Measurements from ENCODE around the gene CADPS2. TPM values are rescaled to one million over a fixed set of nuclear protein-coding genes. Genes with fewer than 3 reads are reported as not detected.

Gene CADPS2
- total and polyA plus RNA-seq, 7 experiments from 2014 or later = not detected

DNA sequence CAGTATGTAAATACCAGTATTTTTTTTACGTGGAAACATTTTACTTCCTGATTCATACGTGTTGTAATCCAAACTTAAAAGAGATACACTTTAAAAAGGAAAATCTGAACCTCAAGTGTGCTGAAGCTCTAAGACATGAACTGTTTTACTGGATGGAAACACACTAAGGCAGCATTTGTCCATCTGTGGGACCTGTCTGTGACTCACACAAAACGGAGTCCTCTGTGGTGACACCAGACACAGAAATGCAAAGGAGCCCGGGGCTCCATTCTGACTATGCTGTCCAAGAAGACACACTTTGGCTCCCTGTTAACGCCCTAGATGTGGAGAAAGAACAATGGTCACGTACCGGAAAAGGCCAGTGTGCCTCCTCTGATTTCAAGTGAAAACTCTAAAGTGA lies 211.2 kb downstream of the CADPS2 start:
- CTCF ChIA-PET = no interaction called here
- ATAC-seq = no peak

DNA sequence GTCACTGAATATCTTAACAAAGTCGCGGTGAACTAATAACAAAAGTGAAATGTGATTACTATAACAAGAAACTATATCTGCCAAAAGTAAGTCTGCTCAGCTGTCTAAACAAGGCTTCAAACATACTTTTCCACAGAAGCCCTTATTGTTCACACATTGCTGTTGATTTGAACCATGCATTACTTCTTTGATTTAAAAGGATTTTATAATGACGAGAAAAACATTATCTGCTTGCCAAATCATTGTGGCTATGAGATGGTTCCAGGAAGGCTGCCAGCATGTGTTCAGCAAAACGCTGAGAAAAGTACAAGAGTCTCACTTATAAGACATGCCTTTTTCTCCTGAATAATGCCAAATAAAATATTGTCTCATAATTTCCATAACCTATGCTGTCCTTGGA lies 211.8 kb downstream of the CADPS2 start:
- Mint-ChIP-seq H3K4me1 (no peaks in the 10 kb centered on the region), H3K9me3 (peaks cover 1 to 27% (median 8%) of the 10 kb centered on the region in 11 donors), H3K27me3 (no peaks in the 10 kb centered on the region), H3K27ac (no peak overlapping the region), H3K4me3 (no peak overlapping the region), H3K36me3 (no peaks in the 10 kb centered on the region)
- Histone ChIP-seq H3K27ac (ENCODE audit: low read depth, low read length) (no peak overlapping the region), H3K27me3 (ENCODE audit: control insufficient read depth in 2 of 2, insufficient read depth in 2 of 2, low read length in 2 of 2) (no peaks in the 10 kb centered on the region), H3K4me3 (ENCODE audit: low read length) (no peak overlapping the region), H3K9me3 (ENCODE audit: control insufficient read depth in 2 of 3, low read length in 3 of 3) (no peaks in the 10 kb centered on the region), H3K4me1 (ENCODE audit: control insufficient read depth in 2 of 2, insufficient read depth in 2 of 2, low read length in 2 of 2) (no peaks in the 10 kb centered on the region), H3K36me3 (ENCODE audit: control insufficient read depth in 2 of 3, insufficient read depth in 3 of 3, low read length in 3 of 3) (no peaks in the 10 kb centered on the region)
- intact Hi-C loops (cut with micrococcal nuclease) = no loop called here
- CTCF ChIA-PET = no interaction called here
- DNase-seq = no peak
- POLR2A ChIA-PET = no interaction called here
- no peak for ATAC-seq

More for the DNA sequence above, 211.2 kb downstream of the CADPS2 start:
- DNase-seq = no peak
- H3K9me3 Mint-ChIP-seq = peaks cover 1 to 23% (median 9%) of the 10 kb centered on the region in 11 donors
- H3K4me1 Mint-ChIP-seq = no peaks in the 10 kb centered on the region
- Histone ChIP-seq H3K27ac (ENCODE audit: low read depth, low read length) (no peak overlapping the region), H3K4me3 (ENCODE audit: low read length) (no peak overlapping the region), H3K9me3 (ENCODE audit: control insufficient read depth in 2 of 3, low read length in 3 of 3) (no peaks in the 10 kb centered on the region), H3K27me3 (ENCODE audit: control insufficient read depth in 2 of 2, insufficient read depth in 2 of 2, low read length in 2 of 2) (no peaks in the 10 kb centered on the region), H3K4me1 (ENCODE audit: control insufficient read depth in 2 of 2, insufficient read depth in 2 of 2, low read length in 2 of 2) (no peaks in the 10 kb centered on the region), H3K36me3 (ENCODE audit: control insufficient read depth in 2 of 3, insufficient read depth in 3 of 3, low read length in 3 of 3) (no peaks in the 10 kb centered on the region)
- no peak overlapping the region for H3K4me3 Mint-ChIP-seq
- intact Hi-C loops (cut with micrococcal nuclease) = no loop called here
- H3K27ac Mint-ChIP-seq = no peak overlapping the region
- no peaks in the 10 kb centered on the region for H3K36me3 Mint-ChIP-seq
- POLR2A ChIA-PET = no interaction called here
- no peaks in the 10 kb centered on the region for H3K27me3 Mint-ChIP-seq

DNA sequence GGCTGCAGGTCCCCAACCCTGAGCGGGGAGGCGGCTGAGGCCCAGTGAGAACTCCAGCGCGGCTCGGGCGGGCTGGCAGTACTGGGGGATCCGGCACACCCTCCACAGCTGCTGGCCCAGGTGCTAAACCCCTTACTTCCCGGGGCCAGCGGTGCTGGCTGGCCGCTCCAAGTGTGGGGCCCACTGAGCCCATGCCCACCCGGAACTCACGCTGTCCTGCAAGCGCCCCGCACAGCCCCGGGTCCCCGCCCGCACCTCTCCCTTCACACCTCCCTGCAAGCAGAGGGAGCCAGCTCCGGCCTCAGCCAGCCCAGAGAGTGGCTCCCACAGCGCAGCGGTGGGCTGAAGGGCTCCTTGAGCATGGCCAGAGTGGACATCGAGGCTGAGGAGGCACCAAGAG lies 212.3 kb downstream of the CADPS2 start:
- ATAC-seq = no peak
- Histone ChIP-seq H3K9me3 (ENCODE audit: control insufficient read depth in 2 of 3, low read length in 3 of 3) (no peaks in the 10 kb centered on the region), H3K4me1 (ENCODE audit: control insufficient read depth in 2 of 2, insufficient read depth in 2 of 2, low read length in 2 of 2) (no peaks in the 10 kb centered on the region), H3K27ac (ENCODE audit: low read depth, low read length) (no peak overlapping the region), H3K27me3 (ENCODE audit: control insufficient read depth in 2 of 2, insufficient read depth in 2 of 2, low read length in 2 of 2) (no peaks in the 10 kb centered on the region), H3K4me3 (ENCODE audit: low read length) (no peak overlapping the region), H3K36me3 (ENCODE audit: control insufficient read depth in 2 of 3, insufficient read depth in 3 of 3, low read length in 3 of 3) (no peaks in the 10 kb centered on the region)
- ChIA-PET POLR2A (no interaction called here), CTCF (no interaction called here)
- intact Hi-C loops (cut with micrococcal nuclease) = no loop called here
- H3K27ac Mint-ChIP-seq = no peak overlapping the region
- no peak for DNase-seq
- no peaks in the 10 kb centered on the region for H3K36me3 Mint-ChIP-seq
- no peak overlapping the region for H3K4me3 Mint-ChIP-seq
- no peaks in the 10 kb centered on the region for H3K27me3 Mint-ChIP-seq
- no peaks in the 10 kb centered on the region for H3K4me1 Mint-ChIP-seq
- peaks cover 1 to 24% (median 8%) of the 10 kb centered on the region in 11 donors for H3K9me3 Mint-ChIP-seq

DNA sequence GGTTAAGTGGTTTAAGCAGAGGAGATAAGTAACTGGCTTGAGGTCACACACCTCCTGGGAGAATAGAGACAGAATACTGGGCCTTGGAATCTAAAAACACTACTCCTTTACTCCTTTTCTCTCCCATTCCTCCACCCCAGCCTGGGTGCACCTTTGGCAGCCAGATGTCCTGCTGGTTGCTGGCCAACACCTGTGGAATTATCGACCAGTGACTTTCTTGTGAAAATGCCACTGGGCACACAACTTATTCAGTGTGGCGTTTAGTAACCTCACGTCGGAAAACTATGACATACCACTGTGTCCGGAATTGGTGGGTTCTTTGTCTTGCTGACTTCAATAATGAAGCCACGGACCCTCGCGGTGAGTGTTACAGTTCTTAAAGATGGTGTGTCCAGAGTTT lies 213.7 kb downstream of the CADPS2 start:
- intact Hi-C loops (cut with micrococcal nuclease) = no loop called here
- ChIA-PET POLR2A (no interaction called here), CTCF (no interaction called here)
- no peak for ATAC-seq
- Histone ChIP-seq H3K36me3 (ENCODE audit: control insufficient read depth in 2 of 3, insufficient read depth in 3 of 3, low read length in 3 of 3) (no peaks in the 10 kb centered on the region), H3K4me1 (ENCODE audit: control insufficient read depth in 2 of 2, insufficient read depth in 2 of 2, low read length in 2 of 2) (no peaks in the 10 kb centered on the region), H3K27ac (ENCODE audit: low read depth, low read length) (no peak overlapping the region), H3K4me3 (ENCODE audit: low read length) (no peak overlapping the region), H3K9me3 (ENCODE audit: control insufficient read depth in 2 of 3, low read length in 3 of 3) (no peaks in the 10 kb centered on the region), H3K27me3 (ENCODE audit: control insufficient read depth in 2 of 2, insufficient read depth in 2 of 2, low read length in 2 of 2) (no peaks in the 10 kb centered on the region)
- Mint-ChIP-seq H3K9me3 (peaks cover 1 to 18% (median 5%) of the 10 kb centered on the region in 11 donors), H3K4me3 (no peak overlapping the region), H3K27ac (no peak overlapping the region), H3K27me3 (no peaks in the 10 kb centered on the region), H3K4me1 (no peaks in the 10 kb centered on the region), H3K36me3 (no peaks in the 10 kb centered on the region)
- DNase-seq = no peak

DNA sequence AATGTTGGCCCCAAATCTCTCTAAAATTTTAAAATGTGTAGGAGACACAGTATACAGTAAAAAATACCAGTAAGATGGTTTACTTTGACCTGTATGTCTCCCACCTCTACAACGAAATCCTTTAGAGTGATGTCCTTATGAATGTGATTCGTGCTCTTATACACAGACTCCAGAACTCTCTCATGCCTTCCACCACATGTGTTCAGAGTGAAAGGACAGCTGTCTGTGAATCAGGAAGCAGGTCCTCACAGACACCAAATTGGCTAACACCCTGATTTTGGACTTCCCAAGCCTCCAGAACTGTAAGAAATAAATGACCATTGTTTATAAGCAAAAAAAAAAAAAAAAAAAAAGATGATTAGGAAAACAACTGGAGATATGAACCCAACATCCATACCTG lies 222.5 kb downstream of the CADPS2 start:
- Mint-ChIP-seq H3K27me3 (no peaks in the 10 kb centered on the region), H3K9me3 (peaks cover 0 to 9% (median 0%) of the 10 kb centered on the region in 11 donors), H3K4me1 (no peaks in the 10 kb centered on the region), H3K4me3 (no peak overlapping the region), H3K27ac (no peak overlapping the region), H3K36me3 (no peaks in the 10 kb centered on the region)
- Histone ChIP-seq H3K4me1 (ENCODE audit: control insufficient read depth in 2 of 2, insufficient read depth in 2 of 2, low read length in 2 of 2) (no peaks in the 10 kb centered on the region), H3K27me3 (ENCODE audit: control insufficient read depth in 2 of 2, insufficient read depth in 2 of 2, low read length in 2 of 2) (no peaks in the 10 kb centered on the region), H3K9me3 (ENCODE audit: control insufficient read depth in 2 of 3, low read length in 3 of 3) (no peaks in the 10 kb centered on the region), H3K4me3 (ENCODE audit: low read length) (no peak overlapping the region), H3K27ac (ENCODE audit: low read depth, low read length) (no peak overlapping the region), H3K36me3 (ENCODE audit: control insufficient read depth in 2 of 3, insufficient read depth in 3 of 3, low read length in 3 of 3) (no peaks in the 10 kb centered on the region)
- no peak for ATAC-seq
- intact Hi-C loops (cut with micrococcal nuclease) = no loop called here
- CTCF ChIA-PET = no interaction called here
- POLR2A ChIA-PET = no interaction called here
- no peak for DNase-seq

DNA sequence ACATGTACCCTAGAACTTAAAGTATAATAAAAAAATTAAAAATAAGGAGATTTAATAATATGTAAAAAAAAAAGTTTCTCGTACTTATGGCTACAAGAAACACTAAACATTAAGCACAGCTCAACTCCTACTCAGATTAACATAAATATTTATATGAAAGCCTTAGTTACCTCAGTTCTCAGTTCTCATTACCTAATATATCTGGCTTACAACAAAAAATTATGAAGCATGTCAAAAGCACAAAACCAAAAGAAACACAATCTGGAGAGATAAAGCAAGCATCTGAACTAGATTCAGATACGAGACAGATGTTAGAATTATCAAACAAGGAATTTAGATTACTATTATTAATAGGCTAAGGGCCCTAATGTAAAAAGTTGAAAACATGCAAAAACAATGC lies 227.4 kb downstream of the CADPS2 start:
- H3K9me3 Mint-ChIP-seq = peaks cover 0 to 6% (median 2%) of the 10 kb centered on the region in 11 donors
- Histone ChIP-seq H3K4me1 (ENCODE audit: control insufficient read depth in 2 of 2, insufficient read depth in 2 of 2, low read length in 2 of 2) (no peaks in the 10 kb centered on the region), H3K4me3 (ENCODE audit: low read length) (no peak overlapping the region), H3K27me3 (ENCODE audit: control insufficient read depth in 2 of 2, insufficient read depth in 2 of 2, low read length in 2 of 2) (no peaks in the 10 kb centered on the region), H3K36me3 (ENCODE audit: control insufficient read depth in 2 of 3, insufficient read depth in 3 of 3, low read length in 3 of 3) (no peaks in the 10 kb centered on the region), H3K27ac (ENCODE audit: low read depth, low read length) (no peak overlapping the region), H3K9me3 (ENCODE audit: control insufficient read depth in 2 of 3, low read length in 3 of 3) (peaks cover 0 to 4% (median 0%) of the 10 kb centered on the region in 3 experiments)
- no peaks in the 10 kb centered on the region for H3K27me3 Mint-ChIP-seq
- ATAC-seq (no peak), DNase-seq (no peak)
- H3K27ac Mint-ChIP-seq = no peak overlapping the region
- CTCF ChIA-PET = no interaction called here
- H3K4me3 Mint-ChIP-seq = no peak overlapping the region
- POLR2A ChIA-PET = no interaction called here
- no peaks in the 10 kb centered on the region for H3K36me3 Mint-ChIP-seq
- intact Hi-C loops (cut with micrococcal nuclease) = no loop called here
- H3K4me1 Mint-ChIP-seq = no peaks in the 10 kb centered on the region

DNA sequence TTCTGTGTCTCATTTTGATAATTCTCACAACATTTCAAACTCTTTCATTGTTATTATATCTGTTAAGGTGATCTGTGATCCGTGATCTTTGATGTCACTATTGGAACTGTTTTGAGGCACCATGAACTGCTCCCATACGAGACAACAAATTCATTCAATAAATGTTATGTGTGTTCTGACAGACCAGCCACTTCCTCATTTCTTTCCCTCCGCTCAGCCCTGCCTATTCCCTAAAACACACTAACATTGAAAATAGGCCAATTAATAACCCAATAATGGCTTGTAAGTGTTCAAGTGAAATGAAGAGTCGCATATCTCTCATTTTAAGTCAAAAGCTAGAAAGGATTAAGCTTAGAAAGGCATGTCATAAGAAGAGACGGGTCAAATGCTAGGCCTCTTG lies 232.6 kb downstream of the CADPS2 start:
- Histone ChIP-seq H3K4me3 (ENCODE audit: low read length) (no peak overlapping the region), H3K9me3 (ENCODE audit: control insufficient read depth in 2 of 3, low read length in 3 of 3) (peaks cover 0 to 4% (median 0%) of the 10 kb centered on the region in 3 experiments), H3K36me3 (ENCODE audit: control insufficient read depth in 2 of 3, insufficient read depth in 3 of 3, low read length in 3 of 3) (no peaks in the 10 kb centered on the region), H3K27me3 (ENCODE audit: control insufficient read depth in 2 of 2, insufficient read depth in 2 of 2, low read length in 2 of 2) (no peaks in the 10 kb centered on the region), H3K27ac (ENCODE audit: low read depth, low read length) (no peak overlapping the region), H3K4me1 (ENCODE audit: control insufficient read depth in 2 of 2, insufficient read depth in 2 of 2, low read length in 2 of 2) (no peaks in the 10 kb centered on the region)
- no peak for DNase-seq
- CTCF ChIA-PET = no interaction called here
- Mint-ChIP-seq H3K4me1 (no peaks in the 10 kb centered on the region), H3K9me3 (peaks cover 0 to 11% (median 3%) of the 10 kb centered on the region in 11 donors), H3K4me3 (no peak overlapping the region), H3K36me3 (no peaks in the 10 kb centered on the region), H3K27me3 (no peaks in the 10 kb centered on the region), H3K27ac (no peak overlapping the region)
- intact Hi-C loops (cut with micrococcal nuclease) = no loop called here
- POLR2A ChIA-PET = no interaction called here
- ATAC-seq = no peak
